A549 (cell line): Measurements from ENCODE around the gene SH2B3. TPM values are rescaled to one million over a fixed set of nuclear protein-coding genes. Genes with fewer than 3 reads are reported as not detected.

Experiments used
- ATAC-seq, 2 experiments: fragments of 200-7000 bp in 1 of 2; fragments of >200 bp in 1 of 2; cut with Nextera tagmentation in 1 of 2; cut with Tn5 transposase in 1 of 2; 3 replicates each; pipeline versions ENCODE4 v1.8.0 to v1.9.1; 2018 to 2020; ENCODE audit warnings: mild to moderate bottlenecking in 1 of 2, moderate library complexity in 1 of 2
- CTCF ChIA-PET: fragments of 300-600 bp; sonication (Branson Sonifier 250); formaldehyde crosslinking; extraction: SDS; loops from one replicate; lab custom pipeline; 2021; ENCODE audit warnings: antibody characterized with exemption, inconsistent platforms; lab: Yijun Ruan, JAX
- POLR2A ChIA-PET: fragments of 350-600 bp; formaldehyde crosslinking; extraction: SDS; loops from one replicate; lab custom pipeline; 2021; ENCODE audit warnings: antibody characterized with exemption, inconsistent platforms; lab: Yijun Ruan, JAX
- DNase-seq, 2 experiments: peaks; one replicate each; pipeline versions ENCODE4 v3.0.0 to v3.0.0-alpha.2; 2011 to 2016; ENCODE audit warnings: low read depth in 1 of 2, low spot score in 1 of 2
- FAIRE-seq: peaks from 2 replicates; lab custom pipeline; 2011; peaks lifted over from hg19 to GRCh38; lab: Jason Lieb, UNC
- H3K27ac ChIP-seq, 2 experiments: fragments of >200 bp; sonication (Bioruptor Twin); formaldehyde crosslinking; 3 replicates each; pipeline ENCODE4 v1.5.1; 2016 to 2017
- H3K4me1 ChIP-seq: fragments of >200 bp; sonication (Bioruptor Twin); formaldehyde crosslinking; 3 replicates; pipeline ENCODE4 v1.6.1; 2016
- H3K4me2 ChIP-seq: fragments of >200 bp; sonication (Bioruptor Twin); formaldehyde crosslinking; 3 replicates; pipeline ENCODE4 v1.6.1; 2016
- H3K4me3 ChIP-seq: fragments of >200 bp; sonication (Bioruptor Twin); formaldehyde crosslinking; 3 replicates; pipeline ENCODE4 v1.5.1; 2016
- H3K9me3 ChIP-seq: fragments of >200 bp; sonication (Bioruptor Twin); formaldehyde crosslinking; 3 replicates; pipeline ENCODE4 v1.6.1; 2016
- CBX8 ChIP-seq: fragments of 200-600 bp; sonication (generic); IDR thresholded peaks from 2 replicates; pipeline ENCODE4 v1.6.1; 2016
- CEBPB ChIP-seq, 2 experiments: fragments of >200 bp in 1 of 2; sonication (Bioruptor Twin) in 1 of 2; formaldehyde crosslinking in 1 of 2; IDR thresholded peaks; 2 replicates each; pipeline ENCODE4 v1.6.1; 2012 to 2016
- CHD2 ChIP-seq: fragments of 150-350 bp; IDR thresholded peaks from 2 replicates; pipeline ENCODE4 v1.6.1; 2014; ENCODE audit warnings: low read length; ENCODE audit not compliant: partially characterized antibody
- CTCF ChIP-seq: fragments of >200 bp; sonication (Bioruptor Twin); formaldehyde crosslinking; IDR thresholded peaks from 3 replicates; pipeline ENCODE4 v1.5.1; 2016
- ESRRA ChIP-seq: fragments of 150-350 bp; IDR thresholded peaks from 2 replicates; pipeline ENCODE4 v1.6.1; 2014; ENCODE audit warnings: mild to moderate bottlenecking, low read length, borderline replicate concordance
- FOSL2 ChIP-seq, 2 experiments: fragments of 450-650 bp in 1 of 2; fragments of >200 bp in 1 of 2; sonication (Bioruptor Twin) in 1 of 2; formaldehyde crosslinking; IDR thresholded peaks; 2 replicates each; pipeline versions ENCODE4 v1.5.0 to v1.6.1; 2016 to 2020; ENCODE audit warnings: mild to moderate bottlenecking in 1 of 2, moderate library complexity in 1 of 2
- HMGXB4 ChIP-seq: fragments of 250-450 bp; sonication (Bioruptor Pico); IDR thresholded peaks from 2 replicates; pipeline ENCODE4 v1.5.0; 2021; ENCODE audit warnings: mild to moderate bottlenecking, moderate library complexity, borderline replicate concordance
- HOXB13 ChIP-seq: fragments of 250-450 bp; sonication (Bioruptor Pico); IDR thresholded peaks from 2 replicates; pipeline ENCODE4 v1.5.0; 2020; ENCODE audit warnings: low read depth, mild to moderate bottlenecking, moderate library complexity
- HOXB5 ChIP-seq: fragments of 250-450 bp; sonication (Bioruptor Pico); IDR thresholded peaks from 2 replicates; pipeline ENCODE4 v1.5.0; 2020; ENCODE audit warnings: mild to moderate bottlenecking, moderate library complexity
- JUNB ChIP-seq: fragments of >200 bp; sonication (Bioruptor Twin); formaldehyde crosslinking; IDR thresholded peaks from 2 replicates; pipeline ENCODE4 v1.6.1; 2016
- KDM5A ChIP-seq: fragments of 200-600 bp; sonication (generic); IDR thresholded peaks from 2 replicates; pipeline ENCODE4 v1.6.1; 2016; ENCODE audit warnings: antibody characterized with exemption, mild to moderate bottlenecking
- MAFK ChIP-seq: fragments of 450-650 bp; IDR thresholded peaks from 2 replicates; pipeline ENCODE4 v1.6.1; 2014; ENCODE audit not compliant: partially characterized antibody
- MYC ChIP-seq: IDR thresholded peaks from 2 replicates; pipeline ENCODE4 v1.6.1; 2012; ENCODE audit warnings: mild to moderate bottlenecking, inconsistent platforms, low read length, improper control_type of control experiment, borderline replicate concordance
- NFE2L2 ChIP-seq: fragments of 150-350 bp; conservative IDR thresholded peaks from 2 replicates; pipeline ENCODE4 v1.6.1; 2014; ENCODE audit warnings: low read length
- NR3C1 ChIP-seq: fragments of >200 bp; sonication (Bioruptor Twin); formaldehyde crosslinking; IDR thresholded peaks from 3 replicates; pipeline ENCODE4 v1.6.1; 2017
- PHF8 ChIP-seq: fragments of 200-600 bp; sonication (generic); IDR thresholded peaks from 2 replicates; pipeline ENCODE4 v1.6.1; 2016; ENCODE audit warnings: low read depth, mild to moderate bottlenecking, antibody characterized with exemption, moderate library complexity, borderline replicate concordance
- POLR2A ChIP-seq: IDR thresholded peaks from 2 replicates; pipeline ENCODE4 v1.6.1; 2012; ENCODE audit warnings: mild to moderate bottlenecking, low read length
- RARB ChIP-seq: fragments of 250-450 bp; sonication (Bioruptor Pico); IDR thresholded peaks from 2 replicates; pipeline ENCODE4 v1.8.0; 2021; ENCODE audit warnings: mild to moderate bottlenecking, moderate library complexity
- RFX5 ChIP-seq: fragments of 450-650 bp; IDR thresholded peaks from 2 replicates; pipeline ENCODE4 v1.7.1; 2014; ENCODE audit warnings: antibody characterized with exemption, mild to moderate bottlenecking, moderate library complexity
- RNF2 ChIP-seq: fragments of 200-600 bp; sonication (generic); IDR thresholded peaks from 2 replicates; pipeline ENCODE4 v1.6.1; 2016; ENCODE audit warnings: low read depth, mild to moderate bottlenecking, antibody characterized with exemption, moderate library complexity, borderline replicate concordance
- SMC3 ChIP-seq: fragments of >200 bp; sonication (Bioruptor Twin); formaldehyde crosslinking; IDR thresholded peaks from 3 replicates; pipeline ENCODE4 v1.6.1; 2018; ENCODE audit warnings: inconsistent platforms
- SREBF2 ChIP-seq: fragments of 450-650 bp; IDR thresholded peaks from 2 replicates; pipeline ENCODE4 v1.6.1; 2014; ENCODE audit warnings: mild to moderate bottlenecking, moderate library complexity
- ZFP36 ChIP-seq: fragments of 450-650 bp; IDR thresholded peaks from 2 replicates; pipeline ENCODE4 v1.6.1; 2014; ENCODE audit warnings: borderline replicate concordance; ENCODE audit not compliant: partially characterized antibody
- ZSCAN20 ChIP-seq: fragments of 250-450 bp; sonication (Bioruptor Pico); IDR thresholded peaks from 2 replicates; pipeline ENCODE4 v1.8.0; 2022; ENCODE audit warnings: mild to moderate bottlenecking, moderate library complexity
- WGBS: methylation state at CpG from one replicate; pipeline ENCODE4 v1.1.6; 2017; ENCODE audit errors: missing lambda C conversion rate; 5-methylcytosine and 5-hydroxymethylcytosine counted together
- polyA plus RNA-seq, 4 experiments: library from polyadenylated mRNA; depleted of rRNA in 3 of 4; stranded (reverse); fragments of >200 nt; fragmentation: RNase III in 1 of 4; extraction: RNeasy Plus Mini Kit Qiagen cat#74134 plus additional on column Dnase treatment in 1 of 4; gene quantifications; 2 replicates in 3 of 4; 3 replicates in 1 of 4; pipeline ENCODE4 v1.2.3, GENCODE V29; 2011 to 2017
- TF ChIP-seq, protein P1 (sequence below): fragments of 150-350 bp; IDR thresholded peaks from 2 replicates; pipeline ENCODE4 v1.6.1; 2014; ENCODE audit warnings: low read depth, mild to moderate bottlenecking, low read length
- TF ChIP-seq, protein P2 (sequence below): fragments of >200 bp; sonication (Bioruptor Twin); formaldehyde crosslinking; IDR thresholded peaks from 2 replicates; pipeline ENCODE4 v1.6.1; 2016

The SH2B3 gene
- polyA plus RNA-seq, 2 of the 4 experiments (the other 2 are of a cell fraction) = 2.3 to 2.5 TPM

DNA sequence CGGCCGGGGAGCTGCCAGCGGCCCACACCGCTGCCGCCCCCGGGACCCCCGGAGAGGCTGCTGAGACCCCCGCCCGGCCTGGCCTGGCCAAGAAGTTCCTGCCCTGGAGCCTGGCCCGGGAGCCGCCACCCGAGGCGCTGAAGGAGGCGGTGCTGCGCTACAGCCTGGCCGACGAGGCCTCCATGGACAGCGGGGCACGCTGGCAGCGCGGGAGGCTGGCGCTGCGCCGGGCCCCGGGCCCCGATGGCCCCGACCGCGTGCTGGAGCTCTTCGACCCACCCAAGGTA, 12.8 kb downstream of the SH2B3 start:
- DNase-seq (no peak), ATAC-seq (no peak), FAIRE-seq (no peak)
- Histone ChIP-seq H3K27ac (no peak overlapping the region), H3K9me3 (no peaks in the 10 kb centered on the region), H3K4me2 (no peak overlapping the region), H3K4me3 (no peak overlapping the region), H3K4me1 (peaks cover 7% of the 10 kb centered on the region; the same call in 2 of the 3 replicates)
- 93% methylated on average over 17 of the region's 30 CpGs for WGBS
- CTCF ChIA-PET = interaction anchor here (2.4 kb wide), 1 partner anchor 22 kb away, joined by 13 read pairs; no protein-coding TSS in a partner anchor
- POLR2A ChIA-PET = no interaction called here
- TF ChIP-seq, protein P1, sequence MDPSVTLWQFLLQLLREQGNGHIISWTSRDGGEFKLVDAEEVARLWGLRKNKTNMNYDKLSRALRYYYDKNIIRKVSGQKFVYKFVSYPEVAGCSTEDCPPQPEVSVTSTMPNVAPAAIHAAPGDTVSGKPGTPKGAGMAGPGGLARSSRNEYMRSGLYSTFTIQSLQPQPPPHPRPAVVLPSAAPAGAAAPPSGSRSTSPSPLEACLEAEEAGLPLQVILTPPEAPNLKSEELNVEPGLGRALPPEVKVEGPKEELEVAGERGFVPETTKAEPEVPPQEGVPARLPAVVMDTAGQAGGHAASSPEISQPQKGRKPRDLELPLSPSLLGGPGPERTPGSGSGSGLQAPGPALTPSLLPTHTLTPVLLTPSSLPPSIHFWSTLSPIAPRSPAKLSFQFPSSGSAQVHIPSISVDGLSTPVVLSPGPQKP = no peak
- TF ChIP-seq RNF2 (no peak), POLR2A (no peak), SREBF2 (no peak), RFX5 (no peak), MAFK (no peak), HOXB5 (CRISPR knock-in tag) (no peak), NFE2L2 (no peak), NR3C1 (no peak), HOXB13 (CRISPR knock-in tag) (no peak), MYC (no peak), CBX8 (no peak), FOSL2 (IDR thresholded peaks at IDR 0.05) (no peak), FOSL2 (CRISPR knock-in tag; IDR thresholded peaks at IDR 0.05) (no peak), ESRRA (no peak), ZFP36 (no peak)
- TF ChIP-seq, protein P2, sequence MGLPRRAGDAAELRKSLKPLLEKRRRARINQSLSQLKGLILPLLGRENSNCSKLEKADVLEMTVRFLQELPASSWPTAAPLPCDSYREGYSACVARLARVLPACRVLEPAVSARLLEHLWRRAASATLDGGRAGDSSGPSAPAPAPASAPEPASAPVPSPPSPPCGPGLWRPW = no peak
- TF ChIP-seq, all 56 proteins: peak for 0

GRCh38 chr12:111419784-111420183, 14.1 kb downstream of the SH2B3 start:
- no peak for FAIRE-seq
- DNase-seq = no peak
- no peak for ATAC-seq
- ChIA-PET POLR2A (no interaction called here), CTCF (interaction anchor here (1.7 to 2.4 kb wide), 2 partner anchors 23 to 32 kb away, joined by 5 to 13 read pairs; no protein-coding TSS in a partner anchor)
- Histone ChIP-seq H3K27ac (no peak overlapping the region), H3K4me2 (no peak overlapping the region), H3K4me1 (no peaks in the 10 kb centered on the region), H3K4me3 (no peak overlapping the region), H3K9me3 (no peaks in the 10 kb centered on the region)
- TF ChIP-seq HOXB5 (CRISPR knock-in tag) (no peak), RARB (CRISPR knock-in tag) (no peak), CHD2 (no peak), ESRRA (no peak), PHF8 (no peak), KDM5A (no peak), JUNB (no peak), CEBPB (IDR thresholded peaks at IDR 0.05) (no peak), HMGXB4 (no peak), SMC3 (no peak), CTCF (no peak), ZSCAN20 (no peak), SREBF2 (no peak)
- WGBS = 90% methylated on average over 5 of the region's 5 CpGs
